A673 (cell line): ENCODE measurements around the gene CASP9.
"Not testable (repeated sequence)": the region's sequence is repeated elsewhere in the genome, so short reads cannot be mapped to it uniquely, and the experiment has no call there.

ENCODE experiments used
- CTCF ChIP-seq: fragments of 300-800, 200-600 bp; sonication (generic); conservative IDR thresholded peaks from 2 replicates; pipeline ENCODE4 v1.5.1; 2017; ENCODE audit warnings: low read depth, mild to moderate bottlenecking, antibody characterized with exemption, low read length, moderate library complexity, mixed read lengths
- EZH2 ChIP-seq: fragments of 200-600 bp; sonication (generic); IDR thresholded peaks from 2 replicates; pipeline ENCODE4 v1.6.1; 2017; ENCODE audit warnings: borderline replicate concordance, low read depth, mild to moderate bottlenecking, mixed read lengths, antibody characterized with exemption, low read length; ENCODE audit not compliant: poor library complexity, severe bottlenecking

- TF ChIP-seq CTCF, EZH2: not testable (repeated sequence)
Measured at GRCh38 chr1:15471067-15471466, 52.9 kb downstream of the CASP9 start.
